NB4 (cell line): ENCODE measurements around the gene MRPL47.

ENCODE experiments used
- DNase-seq: peaks from one replicate; pipeline ENCODE4 v3.0.0; 2010; ENCODE audit warnings: low read depth
- H3K4me3 ChIP-seq: one replicate; pipeline ENCODE4 v1.5.1; 2011; ENCODE audit warnings: mild to moderate bottlenecking, low read depth, low read length, moderate library complexity
- MYC ChIP-seq: IDR thresholded peaks from 2 replicates; pipeline ENCODE4 v1.6.1; 2011; ENCODE audit warnings: low read depth, low read length
- POLR2A ChIP-seq: IDR thresholded peaks from 2 replicates; pipeline ENCODE4 v1.6.1; 2011; ENCODE audit warnings: mild to moderate bottlenecking; ENCODE audit not compliant: insufficient read length; ENCODE audit errors: extremely low read depth
- TF ChIP-seq, protein P1 (sequence below): IDR thresholded peaks from one replicate; pipeline ENCODE4 v1.5.1; 2012; ENCODE audit warnings: low read depth, low read length
- TF ChIP-seq, protein P2 (sequence below): IDR thresholded peaks from 2 replicates; pipeline ENCODE4 v1.6.1; 2011; ENCODE audit warnings: low read depth, low read length

The MRPL47 gene

DNA sequence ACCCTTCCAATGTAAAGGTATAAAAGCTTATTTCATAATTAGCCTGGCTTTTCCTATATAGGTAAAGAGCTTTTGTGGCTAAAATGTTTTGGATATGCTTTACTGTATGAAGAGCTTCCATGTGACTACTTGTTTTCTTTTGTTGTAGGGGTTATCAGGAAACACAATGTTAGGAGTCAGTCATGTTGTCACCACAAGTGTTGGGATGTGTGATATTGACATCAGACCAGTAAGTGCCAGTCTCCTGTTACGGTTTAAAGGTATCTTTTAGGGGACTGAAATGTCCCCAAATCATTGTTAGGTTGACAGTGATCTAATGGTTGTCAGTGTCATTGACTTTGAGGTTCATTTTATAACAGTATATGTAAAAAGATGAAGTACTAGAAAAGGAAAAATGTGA is 23.4 kb downstream of the MRPL47 start:
- TF ChIP-seq, protein P1, sequence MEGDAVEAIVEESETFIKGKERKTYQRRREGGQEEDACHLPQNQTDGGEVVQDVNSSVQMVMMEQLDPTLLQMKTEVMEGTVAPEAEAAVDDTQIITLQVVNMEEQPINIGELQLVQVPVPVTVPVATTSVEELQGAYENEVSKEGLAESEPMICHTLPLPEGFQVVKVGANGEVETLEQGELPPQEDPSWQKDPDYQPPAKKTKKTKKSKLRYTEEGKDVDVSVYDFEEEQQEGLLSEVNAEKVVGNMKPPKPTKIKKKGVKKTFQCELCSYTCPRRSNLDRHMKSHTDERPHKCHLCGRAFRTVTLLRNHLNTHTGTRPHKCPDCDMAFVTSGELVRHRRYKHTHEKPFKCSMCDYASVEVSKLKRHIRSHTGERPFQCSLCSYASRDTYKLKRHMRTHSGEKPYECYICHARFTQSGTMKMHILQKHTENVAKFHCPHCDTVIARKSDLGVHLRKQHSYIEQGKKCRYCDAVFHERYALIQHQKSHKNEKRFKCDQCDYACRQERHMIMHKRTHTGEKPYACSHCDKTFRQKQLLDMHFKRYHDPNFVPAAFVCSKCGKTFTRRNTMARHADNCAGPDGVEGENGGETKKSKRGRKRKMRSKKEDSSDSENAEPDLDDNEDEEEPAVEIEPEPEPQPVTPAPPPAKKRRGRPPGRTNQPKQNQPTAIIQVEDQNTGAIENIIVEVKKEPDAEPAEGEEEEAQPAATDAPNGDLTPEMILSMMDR, result no peak
- DNase-seq, result no peak
- no peak overlapping the region for H3K4me3 ChIP-seq

DNA sequence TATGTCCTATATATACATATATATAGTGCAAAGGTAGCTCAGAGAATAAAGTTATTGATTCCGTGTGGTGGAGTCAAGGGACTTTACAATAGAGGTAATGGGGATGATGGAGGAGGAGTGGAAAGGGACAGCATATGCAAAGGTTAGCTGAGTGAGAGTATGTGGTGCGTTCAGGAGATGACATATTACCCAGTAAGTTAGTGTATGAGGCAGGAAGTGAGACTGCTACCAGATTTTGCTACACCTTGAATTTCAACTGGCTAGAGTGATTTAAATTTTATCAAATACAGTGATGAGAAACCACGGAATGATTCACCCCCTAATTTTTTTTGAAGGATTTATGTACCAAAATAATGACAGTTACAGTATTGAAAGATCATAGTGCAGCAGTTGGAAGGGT is 38.9 kb downstream of the MRPL47 start:
- DNase-seq, result no peak
- no peak for TF ChIP-seq POLR2A
- TF ChIP-seq, protein P1, result no peak
- TF ChIP-seq, protein P2, sequence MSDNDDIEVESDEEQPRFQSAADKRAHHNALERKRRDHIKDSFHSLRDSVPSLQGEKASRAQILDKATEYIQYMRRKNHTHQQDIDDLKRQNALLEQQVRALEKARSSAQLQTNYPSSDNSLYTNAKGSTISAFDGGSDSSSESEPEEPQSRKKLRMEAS, result no peak
- no peak for TF ChIP-seq MYC
- H3K4me3 ChIP-seq, result no peak overlapping the region

DNA sequence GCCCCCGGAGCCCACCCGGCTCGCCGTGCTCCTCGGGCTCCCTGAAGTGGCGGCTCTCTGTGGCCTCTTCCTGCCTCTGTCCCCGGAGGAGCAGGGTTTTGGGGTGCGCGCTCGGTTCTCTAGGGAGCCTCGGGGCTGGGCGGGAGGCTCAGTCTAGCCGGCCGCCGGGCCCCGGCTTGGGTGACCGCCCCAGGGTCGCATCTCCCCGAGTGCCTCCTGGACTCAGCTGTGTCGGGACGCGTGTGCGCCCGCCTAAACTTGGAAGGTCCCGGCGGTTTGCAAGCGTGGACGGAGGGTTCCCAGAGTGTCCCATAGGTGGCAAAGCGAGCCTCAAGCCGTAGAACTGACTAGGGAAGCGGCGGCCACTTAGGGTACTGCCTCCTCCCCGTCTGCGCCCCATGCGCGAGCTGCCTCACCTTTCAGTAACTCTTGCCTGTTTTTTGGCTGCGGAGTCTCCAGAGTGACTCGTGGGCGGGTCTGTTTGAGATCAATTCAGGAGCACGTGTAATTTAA is 41.1 kb downstream of the MRPL47 start:
- peak overlapping the region; percentile 71 for H3K4me3 ChIP-seq
- DNase-seq, result peak; percentile 85
- TF ChIP-seq MYC (peak; percentile 70; the same call in 1 of the 2 replicates), POLR2A (no peak)
- TF ChIP-seq, protein P2, result peak; percentile 70; the same call in 1 of the 2 replicates

DNA sequence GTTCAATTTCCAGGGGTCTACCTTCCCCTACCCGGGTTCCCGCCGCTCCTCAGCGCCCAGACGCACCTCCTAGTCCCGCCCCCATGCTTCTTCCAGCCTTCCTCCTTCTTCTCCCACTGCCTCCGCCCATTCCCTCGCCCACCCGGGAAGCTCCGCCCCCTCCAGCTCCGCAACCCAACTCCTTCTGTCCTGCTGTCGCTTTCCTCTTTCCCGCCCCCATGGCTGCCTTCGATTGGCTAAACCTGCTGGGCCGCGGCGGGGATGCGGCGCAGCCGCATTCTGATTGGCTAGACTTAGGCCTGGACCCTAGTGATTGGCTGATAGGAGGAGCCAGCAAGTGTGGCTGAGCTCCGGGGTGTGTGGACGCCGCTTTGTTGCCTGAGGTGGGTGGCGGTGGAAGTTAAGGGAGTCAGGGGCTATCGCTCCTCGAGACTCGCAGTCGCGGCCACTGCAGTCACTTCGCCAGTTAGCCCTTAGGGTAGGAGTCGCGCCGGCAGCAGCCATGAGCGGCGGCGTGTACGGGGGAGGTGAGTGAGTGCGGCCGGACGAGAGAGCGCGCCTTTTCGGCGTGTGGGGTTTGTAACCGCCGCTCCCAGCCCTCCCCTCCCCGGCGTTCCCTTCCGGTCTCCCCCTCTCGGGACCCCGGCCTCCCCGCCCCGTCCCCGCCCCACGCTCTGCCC is 41.7 kb downstream of the MRPL47 start, which contains the start of gene ACTL6A:
Gene ACTL6A (plus strand): TSS at position 336 of the 680 bp plus-strand sequence. CDS start 167 bp downstream, at position 503.
- peak within 1 kb of the TSS; percentile 71 for H3K4me3 ChIP-seq
- TF ChIP-seq, protein P1, result no peak
- TF ChIP-seq, protein P2, result peak; percentile 25
- TF ChIP-seq MYC (peak; percentile 68), POLR2A (peak; percentile 86)
- DNase-seq, result peak; percentile 99

DNA sequence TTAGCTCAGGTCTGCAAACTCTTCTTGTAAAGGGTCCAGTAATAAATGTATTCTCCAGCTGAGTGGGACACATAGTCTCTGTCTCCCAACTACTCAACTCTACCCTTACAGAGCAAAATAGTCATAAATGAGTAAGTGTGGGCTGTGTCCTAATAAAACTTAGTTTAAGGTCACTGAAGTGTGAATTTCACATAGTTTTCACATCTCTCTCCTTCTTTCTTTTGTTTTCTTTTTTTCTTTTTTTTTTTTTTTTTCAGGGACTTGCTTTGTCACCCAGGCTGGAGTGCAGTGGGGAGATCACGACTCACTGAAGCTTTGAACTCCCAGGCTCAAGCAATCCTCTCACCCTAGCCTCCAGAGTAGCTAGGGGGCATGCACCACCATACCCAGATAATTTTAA is 43.6 kb downstream of the MRPL47 start:
- TF ChIP-seq MYC (no peak), POLR2A (no peak)
- TF ChIP-seq, protein P1, result no peak
- TF ChIP-seq, protein P2, result no peak
- H3K4me3 ChIP-seq, result no peak overlapping the region
- no peak for DNase-seq

DNA sequence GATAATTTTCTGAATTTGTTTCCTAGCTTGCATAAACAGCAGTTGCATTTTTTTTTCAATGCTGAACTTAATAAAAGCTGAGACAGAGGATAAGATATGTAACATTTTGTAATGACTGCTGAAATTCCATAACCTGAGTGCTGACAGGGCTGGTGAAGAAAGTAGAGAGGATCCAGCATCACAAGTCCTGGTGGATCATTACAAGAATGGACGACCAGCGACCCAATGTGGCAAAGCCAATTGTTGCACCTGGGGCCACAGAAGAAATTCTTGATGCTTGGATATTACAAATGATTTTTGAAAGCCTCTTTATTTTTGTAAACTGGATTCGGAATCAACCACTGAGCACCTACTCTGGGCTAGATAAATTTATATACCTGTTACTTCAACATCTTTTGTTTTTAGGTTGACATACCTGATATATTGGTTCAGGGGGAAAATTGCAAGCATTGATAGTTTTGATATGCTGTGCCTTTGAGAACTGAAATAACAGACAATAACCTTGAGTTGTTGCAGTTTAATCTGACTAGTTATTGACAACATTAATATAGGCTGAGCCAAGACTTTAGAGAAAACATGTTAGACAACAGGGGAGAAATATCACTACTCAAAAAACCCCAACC is 45.6 kb downstream of the MRPL47 start:
- H3K4me3 ChIP-seq, result no peak overlapping the region
- DNase-seq, result peak; percentile 73
- TF ChIP-seq POLR2A, result no peak
- TF ChIP-seq, protein P1, result peak; percentile 79
- TF ChIP-seq MYC, result 0 out of 2 replicates have a peak, but pooled peaks have one; percentile 7
- TF ChIP-seq, protein P2, result no peak
